Muscle layer of colon (tissue), 2 donors: ENCODE data around the gene TSSK6.

ENCODE experiments used
- H3K27ac ChIP-seq: one replicate; pipeline ENCODE4 v1.7.0; 2013; ENCODE audit warnings: low read depth, mild to moderate bottlenecking, low read length, moderate library complexity
- H3K27me3 ChIP-seq, 2 donors: one replicate each; pipeline ENCODE4 v1.7.0; 2013; ENCODE audit warnings: low read length in 2 of 2, mild to moderate bottlenecking in 2 of 2; ENCODE audit not compliant: insufficient read depth in 2 of 2, control insufficient read depth in 1 of 2
- H3K36me3 ChIP-seq: one replicate; pipeline ENCODE4 v1.7.0; 2013; ENCODE audit warnings: mild to moderate bottlenecking, low read length; ENCODE audit not compliant: insufficient read depth
- H3K4me1 ChIP-seq: one replicate; pipeline ENCODE4 v1.7.0; 2013; ENCODE audit warnings: mild to moderate bottlenecking, low read length; ENCODE audit not compliant: insufficient read depth
- H3K4me3 ChIP-seq, 2 donors: one replicate each; pipeline ENCODE4 v1.7.0; 2013; ENCODE audit warnings: low read length in 2 of 2, low read depth in 1 of 2, mild to moderate bottlenecking in 1 of 2, moderate library complexity in 1 of 2
- H3K9ac ChIP-seq: one replicate; pipeline ENCODE4 v1.7.0; 2013; ENCODE audit warnings: low read length
- H3K9me3 ChIP-seq: one replicate; pipeline ENCODE4 v1.7.0; 2013; ENCODE audit warnings: mild to moderate bottlenecking, low read length
- donor health status: abdominal sarcoma.
- donor health status: Adenocarcinoma of cecum.

The TSSK6 gene

DNA sequence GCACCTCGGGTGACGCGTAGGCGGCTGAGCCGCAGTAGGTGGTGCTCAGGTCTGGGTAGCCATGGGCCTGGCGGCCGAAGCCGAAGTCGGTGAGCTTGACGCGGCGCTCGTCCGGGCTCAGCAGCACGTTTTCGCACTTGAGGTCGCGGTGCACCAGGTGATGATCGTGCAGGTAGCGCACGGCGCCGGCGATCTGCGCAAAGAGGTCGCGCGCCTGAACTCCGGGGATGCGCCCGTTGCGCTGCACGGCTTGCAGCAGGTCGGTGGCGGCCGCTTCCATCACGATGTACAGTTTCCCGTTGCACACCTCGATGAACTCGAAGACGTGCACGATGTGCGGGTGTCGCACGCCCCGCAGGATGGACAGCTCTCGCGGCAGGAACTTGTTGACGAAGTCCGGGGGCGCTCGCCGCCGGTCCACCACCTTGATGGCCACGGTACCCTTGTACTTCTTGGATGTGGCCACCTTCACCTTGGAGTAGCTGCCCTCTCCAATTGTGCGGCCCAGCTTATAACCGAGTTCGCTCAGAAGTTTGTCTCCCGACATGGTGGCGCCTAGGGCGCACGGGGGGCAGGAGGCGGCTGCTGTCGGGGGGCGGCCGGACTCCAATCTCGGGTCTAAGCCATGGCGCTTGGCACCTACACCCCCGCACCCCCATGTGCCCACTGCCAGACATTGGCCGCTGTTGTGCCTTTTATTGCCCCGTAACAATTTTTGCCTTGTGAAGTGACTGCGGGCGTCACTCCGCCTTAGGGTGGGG, at the start of gene TSSK6:
Gene TSSK6 (minus strand): TSS at position 668 of the 761 bp plus-strand sequence. CDS start 121 bp downstream, at position 547.
- Histone ChIP-seq H3K9ac (peak within 1 kb of the TSS; percentile 77), H3K9me3 (no peaks in the 10 kb centered on the region), H3K4me3 (peak within 1 kb of the TSS; percentile 87 to 94), H3K27ac (peak within 1 kb of the TSS; percentile 93), H3K36me3 (peaks cover 8% of the 10 kb centered on the region), H3K27me3 (no peaks in the 10 kb centered on the region), H3K4me1 (peaks cover 14% of the 10 kb centered on the region)

DNA sequence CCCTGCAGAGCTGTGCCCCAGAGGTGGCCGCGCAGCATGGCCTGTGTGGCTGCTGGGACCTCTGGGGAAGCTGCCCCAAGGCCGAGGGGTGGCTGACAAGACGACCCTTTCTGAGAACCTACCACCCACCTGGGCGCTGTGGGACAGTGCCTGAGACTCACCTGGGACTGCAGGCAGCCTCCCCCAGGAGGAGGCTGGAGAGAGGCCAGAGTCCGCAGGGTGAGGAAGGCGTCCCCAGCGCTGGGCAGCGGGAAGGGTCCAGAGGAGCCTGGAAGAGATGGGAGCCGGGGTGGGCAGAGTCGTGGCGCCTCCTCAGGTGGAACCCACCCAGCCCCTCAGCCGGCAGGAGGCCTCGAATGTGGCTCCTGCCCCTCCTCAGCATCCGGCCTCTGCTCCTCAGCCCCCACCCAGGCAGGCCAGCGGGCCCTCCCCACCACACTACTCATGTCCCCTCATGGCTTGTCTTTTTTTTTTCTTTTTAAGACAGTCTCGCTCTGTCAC, 48.0 kb upstream of the TSSK6 start:
- Histone ChIP-seq H3K27me3 (no peaks in the 10 kb centered on the region), H3K4me3 (no peak overlapping the region), H3K36me3 (no peaks in the 10 kb centered on the region), H3K9ac (no peak overlapping the region), H3K27ac (no peak overlapping the region), H3K4me1 (no peaks in the 10 kb centered on the region), H3K9me3 (no peaks in the 10 kb centered on the region)

DNA sequence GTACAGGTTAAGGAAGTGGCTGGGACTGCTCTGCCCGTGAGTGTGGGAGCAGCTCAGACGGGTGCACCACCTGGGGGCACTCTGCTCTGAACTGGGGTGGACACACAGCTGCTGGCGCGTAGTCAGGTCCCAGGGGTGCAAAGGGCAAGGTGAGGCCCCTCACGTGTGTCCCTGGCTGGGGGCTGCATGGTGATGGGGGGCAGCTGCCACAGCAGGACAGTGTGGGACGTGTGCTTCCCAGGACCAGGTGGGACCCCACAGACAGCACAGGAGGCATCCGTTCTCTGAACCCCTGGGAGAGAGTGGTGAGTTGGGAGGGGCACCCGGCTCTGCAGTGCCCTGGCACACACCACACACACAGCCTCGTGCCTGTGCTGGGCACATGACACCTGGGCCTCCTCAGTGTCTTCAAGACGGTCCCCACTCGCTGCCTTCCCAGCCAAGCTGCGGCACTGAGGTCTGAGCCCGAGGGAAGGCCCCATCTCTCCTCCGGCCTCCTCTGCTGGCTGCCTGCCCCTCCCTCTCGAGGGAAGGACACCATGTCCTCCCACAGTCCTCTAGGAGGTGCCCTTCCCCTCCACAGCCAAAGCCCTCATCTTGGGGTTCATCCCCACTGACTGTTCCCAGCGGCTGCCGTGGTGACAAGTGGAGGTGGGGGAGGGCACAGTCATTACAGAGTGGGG, 47.5 kb upstream of the TSSK6 start:
- no peaks in the 10 kb centered on the region for H3K9me3 ChIP-seq
- no peak overlapping the region for H3K27ac ChIP-seq
- no peaks in the 10 kb centered on the region for H3K4me1 ChIP-seq
- no peak overlapping the region for H3K9ac ChIP-seq
- H3K27me3 ChIP-seq, result no peaks in the 10 kb centered on the region
- no peaks in the 10 kb centered on the region for H3K36me3 ChIP-seq
- no peak overlapping the region for H3K4me3 ChIP-seq

DNA sequence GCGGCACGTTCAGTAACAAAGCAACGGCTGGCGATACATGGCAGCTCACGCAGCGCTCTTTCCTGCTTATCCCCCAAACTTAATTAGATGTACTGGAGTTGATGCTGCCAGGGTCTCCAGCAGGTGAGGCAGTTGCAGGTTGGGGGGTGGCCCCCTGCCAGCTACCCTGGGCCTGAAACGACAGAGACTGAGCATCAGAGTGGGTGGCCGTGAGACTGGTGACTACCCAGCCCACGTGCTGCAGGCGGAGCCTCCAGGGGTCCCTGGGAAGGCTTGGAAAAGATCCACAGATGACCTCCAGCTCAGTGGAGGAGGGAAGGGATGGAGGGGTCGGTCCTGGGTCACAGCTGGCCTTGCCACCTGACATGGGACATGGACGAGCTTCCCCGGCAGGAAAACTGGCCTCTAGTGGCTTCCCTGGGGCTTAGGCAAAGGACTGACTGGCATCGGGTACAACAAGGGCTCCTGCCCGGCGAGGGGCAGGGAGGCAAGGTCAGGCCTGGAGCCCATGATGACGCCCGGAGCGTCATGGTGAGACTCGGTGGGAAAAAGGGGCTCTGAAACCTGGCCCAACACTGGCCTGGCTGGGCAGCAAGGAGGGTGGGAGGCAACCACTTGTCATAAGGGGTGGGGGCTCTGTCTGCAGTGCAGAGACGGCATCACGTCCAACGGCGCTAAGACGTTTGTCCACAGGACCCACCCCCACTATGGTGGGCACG, 46.8 kb upstream of the TSSK6 start:
- H3K36me3 ChIP-seq, result no peaks in the 10 kb centered on the region

DNA sequence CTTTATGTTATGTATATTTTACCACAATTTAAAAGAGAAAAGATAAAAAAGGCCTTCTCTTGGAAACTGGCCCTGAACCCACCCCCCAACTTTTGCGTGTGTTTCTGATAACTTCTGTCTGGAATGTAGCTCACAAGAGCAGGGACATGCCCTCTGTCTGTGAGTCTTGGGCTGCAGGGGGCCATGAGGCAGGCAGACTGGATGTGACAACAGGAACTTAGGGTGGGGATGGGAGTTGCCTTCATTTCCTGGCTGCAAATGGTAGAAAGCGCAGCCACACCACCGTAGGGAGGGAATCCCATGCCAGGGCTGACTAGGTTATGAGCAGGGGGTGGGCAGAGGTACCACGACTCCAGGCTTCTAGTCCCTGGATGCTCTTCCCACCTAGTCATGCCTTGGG, 44.6 kb upstream of the TSSK6 start:
- Histone ChIP-seq H3K27me3 (no peaks in the 10 kb centered on the region), H3K27ac (no peak overlapping the region), H3K9me3 (no peaks in the 10 kb centered on the region), H3K36me3 (no peaks in the 10 kb centered on the region), H3K4me1 (no peaks in the 10 kb centered on the region), H3K4me3 (no peak overlapping the region), H3K9ac (no peak overlapping the region)

More for the DNA sequence above, 46.8 kb upstream of the TSSK6 start:
- no peak overlapping the region for H3K9ac ChIP-seq
- no peaks in the 10 kb centered on the region for H3K9me3 ChIP-seq
- no peaks in the 10 kb centered on the region for H3K27me3 ChIP-seq
- H3K4me1 ChIP-seq, result no peaks in the 10 kb centered on the region
- no peak overlapping the region for H3K27ac ChIP-seq
- no peak overlapping the region for H3K4me3 ChIP-seq

DNA sequence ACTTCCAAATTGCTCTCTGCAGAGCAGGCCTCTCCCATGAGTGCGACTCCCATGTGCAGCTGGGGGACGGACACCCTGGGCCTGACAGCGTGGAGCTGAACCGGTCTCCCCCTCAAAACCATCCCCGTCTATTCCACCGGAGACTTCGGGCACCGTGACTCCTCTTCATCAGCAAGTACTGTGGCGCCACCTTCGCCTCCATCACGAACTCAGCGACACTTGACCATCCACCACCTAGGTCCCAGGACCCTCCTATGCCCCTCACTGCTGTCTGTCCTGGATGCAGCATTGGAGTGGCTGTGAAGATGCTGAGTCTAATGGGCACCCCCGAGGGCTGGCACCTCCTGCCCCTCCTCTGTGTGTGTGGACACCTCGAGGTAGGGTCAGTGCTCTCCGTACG, 43.3 kb upstream of the TSSK6 start:
- peaks cover 0 to 7% of the 10 kb centered on the region in 2 donors for H3K27me3 ChIP-seq
- no peak overlapping the region for H3K27ac ChIP-seq
- H3K36me3 ChIP-seq, result no peaks in the 10 kb centered on the region
- no peak overlapping the region for H3K4me3 ChIP-seq
- no peaks in the 10 kb centered on the region for H3K4me1 ChIP-seq
- H3K9me3 ChIP-seq, result no peaks in the 10 kb centered on the region
- H3K9ac ChIP-seq, result no peak overlapping the region

DNA sequence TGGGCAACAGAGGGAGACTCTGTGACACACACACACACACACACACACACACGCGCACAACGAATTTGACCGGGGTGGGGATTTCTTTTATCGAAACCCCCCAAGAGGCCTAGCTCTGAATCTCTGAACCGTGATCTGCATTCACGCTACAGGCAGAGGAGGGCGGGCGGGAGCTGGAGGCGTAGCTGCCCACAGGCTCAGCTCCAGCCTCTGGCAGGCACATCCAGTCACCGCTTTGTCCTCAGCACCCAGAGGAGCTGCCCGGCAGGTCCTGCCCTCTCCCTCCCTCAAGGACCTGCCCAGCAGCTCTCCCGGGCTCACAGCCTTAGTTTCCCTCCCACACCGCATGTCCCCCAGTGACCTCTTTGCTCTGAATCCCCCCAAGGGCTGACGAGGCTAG, 42.7 kb upstream of the TSSK6 start:
- Histone ChIP-seq H3K36me3 (no peaks in the 10 kb centered on the region), H3K4me1 (no peaks in the 10 kb centered on the region), H3K27me3 (peaks cover 0 to 7% of the 10 kb centered on the region in 2 donors), H3K4me3 (no peak overlapping the region), H3K9ac (no peak overlapping the region), H3K27ac (no peak overlapping the region), H3K9me3 (no peaks in the 10 kb centered on the region)

DNA sequence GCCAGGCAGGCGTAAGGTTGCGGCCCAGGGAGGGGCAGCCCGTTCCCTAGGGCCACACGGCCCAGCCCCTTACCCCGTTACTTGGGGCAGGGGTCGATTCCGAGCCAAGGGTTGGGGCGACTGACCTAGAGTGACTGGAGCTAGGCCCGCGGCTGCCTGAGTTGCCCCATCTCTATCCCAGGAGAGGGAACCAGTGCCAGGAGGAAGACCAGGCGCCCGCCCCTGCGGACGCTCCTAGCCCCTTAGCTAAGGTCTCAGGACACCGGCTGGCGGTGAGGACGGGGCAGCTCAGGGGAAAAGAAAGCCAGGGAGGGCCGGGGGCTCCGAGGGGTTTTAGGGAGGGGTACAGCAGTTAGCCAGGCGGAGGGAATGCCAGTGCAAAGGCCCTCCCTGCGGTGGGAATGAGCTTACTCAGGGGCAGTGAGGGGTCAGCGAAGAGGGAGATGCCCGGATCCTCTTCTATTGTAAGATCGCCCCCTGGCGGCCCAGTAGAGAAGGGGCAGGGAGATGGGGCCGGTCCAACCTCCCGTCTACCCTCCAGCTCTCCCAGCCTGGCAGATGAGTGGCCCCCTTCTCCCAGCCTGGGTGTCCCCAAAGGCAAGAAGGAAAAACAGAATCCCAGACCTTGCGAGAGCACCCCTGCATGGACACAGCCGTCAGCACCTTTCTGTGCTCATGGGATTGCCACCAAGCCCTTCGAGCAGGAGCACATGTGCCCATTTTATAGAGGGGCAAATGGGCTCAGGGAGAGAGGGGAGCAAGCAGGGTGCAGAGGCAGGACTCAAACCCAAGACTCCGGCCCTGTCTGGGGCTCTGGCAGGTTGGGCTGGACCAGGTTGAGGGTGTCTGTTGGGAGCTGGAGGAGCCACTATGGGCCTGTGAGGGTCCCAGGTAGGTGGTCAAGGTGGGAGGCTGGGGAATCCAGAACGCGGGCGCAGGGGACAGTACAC, 39.0 kb upstream of the TSSK6 start:
- no peak overlapping the region for H3K4me3 ChIP-seq
- peaks cover 0 to 23% of the 10 kb centered on the region in 2 donors for H3K27me3 ChIP-seq
- H3K27ac ChIP-seq, result no peak overlapping the region
- no peak overlapping the region for H3K9ac ChIP-seq
- H3K4me1 ChIP-seq, result no peaks in the 10 kb centered on the region
- H3K36me3 ChIP-seq, result no peaks in the 10 kb centered on the region
- no peaks in the 10 kb centered on the region for H3K9me3 ChIP-seq

DNA sequence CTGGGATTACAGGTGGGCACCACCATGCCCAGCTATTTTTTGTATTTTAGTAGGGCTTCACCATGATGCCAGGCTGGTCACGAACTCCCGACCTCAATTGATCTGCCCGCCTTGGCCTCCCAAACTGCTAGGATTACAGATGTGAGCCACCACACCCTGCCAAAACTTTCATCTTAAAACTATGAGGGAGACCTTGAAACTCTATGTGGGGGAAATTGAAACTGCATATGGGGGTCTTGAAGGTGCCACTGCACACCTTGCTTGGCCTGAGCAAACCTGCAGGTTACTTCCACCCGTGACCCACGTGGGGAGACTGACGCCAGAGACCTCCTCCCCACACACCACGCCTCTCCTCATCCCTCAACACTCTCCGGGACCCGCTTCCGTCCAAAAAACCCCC, 38.3 kb upstream of the TSSK6 start:
- Histone ChIP-seq H3K9me3 (no peaks in the 10 kb centered on the region), H3K4me1 (no peaks in the 10 kb centered on the region), H3K27me3 (peaks cover 0 to 28% of the 10 kb centered on the region in 2 donors), H3K4me3 (no peak overlapping the region), H3K36me3 (no peaks in the 10 kb centered on the region), H3K27ac (no peak overlapping the region), H3K9ac (no peak overlapping the region)

DNA sequence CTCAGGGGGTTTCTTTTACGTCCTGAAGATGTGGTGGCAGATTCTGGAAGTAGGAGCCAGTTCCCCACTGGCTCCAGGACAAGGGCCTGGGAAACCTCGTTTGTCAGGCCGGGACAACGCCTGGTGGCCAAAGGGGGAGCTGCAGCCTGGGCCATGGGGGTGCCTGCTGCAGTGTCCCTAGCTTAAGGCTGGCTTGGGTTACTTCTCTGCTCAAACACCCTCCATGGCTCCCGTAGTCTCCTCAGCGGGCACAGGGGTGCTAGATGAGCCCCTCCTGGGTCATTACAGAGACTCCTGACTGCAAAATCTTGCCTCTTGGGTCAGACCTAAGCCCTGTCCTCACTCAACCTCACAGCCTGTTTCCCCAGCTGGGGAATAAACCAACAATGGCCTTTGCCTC, 37.5 kb upstream of the TSSK6 start:
- H3K4me1 ChIP-seq, result no peaks in the 10 kb centered on the region
- no peaks in the 10 kb centered on the region for H3K36me3 ChIP-seq
- H3K27me3 ChIP-seq, result peaks cover 0 to 35% of the 10 kb centered on the region in 2 donors
- H3K9me3 ChIP-seq, result no peaks in the 10 kb centered on the region
- no peak overlapping the region for H3K9ac ChIP-seq
- H3K27ac ChIP-seq, result no peak overlapping the region
- H3K4me3 ChIP-seq, result no peak overlapping the region
